ENCODE results near the gene COL6A6.
"Not testable (repeated sequence)": the region's sequence is repeated elsewhere in the genome, so short reads cannot be mapped to it uniquely, and the experiment has no call there.

Gene COL6A6

DNA sequence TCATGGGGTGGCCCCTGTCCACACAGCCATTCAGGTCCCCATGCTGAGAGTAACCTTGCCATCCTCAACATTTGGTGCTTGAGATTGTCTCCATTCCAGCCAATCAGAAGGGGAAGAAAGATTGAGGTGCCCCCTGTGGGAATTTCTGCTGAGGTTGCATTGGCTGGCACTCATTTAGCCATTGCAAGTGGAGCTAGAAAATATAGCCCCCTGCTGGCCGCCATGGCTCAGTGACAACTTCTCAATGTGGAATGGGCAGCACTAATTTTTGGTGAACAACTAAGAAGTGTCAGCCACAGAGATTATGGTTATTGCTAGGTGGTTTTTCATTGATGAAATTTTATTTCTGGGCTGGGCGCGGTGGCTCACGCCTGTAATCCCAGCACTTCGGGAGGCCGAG, 22.0 kb downstream of the COL6A6 start:
- peak; percentile 24 for DNase-seq

GRCh38 chr3:130543322-130543721, 26.3 kb downstream of the COL6A6 start:
- no peak for DNase-seq

- no peak for DNase-seq
Observed at GRCh38 chr3:130546920-130547679, 30.1 kb downstream of the COL6A6 start.

DNA sequence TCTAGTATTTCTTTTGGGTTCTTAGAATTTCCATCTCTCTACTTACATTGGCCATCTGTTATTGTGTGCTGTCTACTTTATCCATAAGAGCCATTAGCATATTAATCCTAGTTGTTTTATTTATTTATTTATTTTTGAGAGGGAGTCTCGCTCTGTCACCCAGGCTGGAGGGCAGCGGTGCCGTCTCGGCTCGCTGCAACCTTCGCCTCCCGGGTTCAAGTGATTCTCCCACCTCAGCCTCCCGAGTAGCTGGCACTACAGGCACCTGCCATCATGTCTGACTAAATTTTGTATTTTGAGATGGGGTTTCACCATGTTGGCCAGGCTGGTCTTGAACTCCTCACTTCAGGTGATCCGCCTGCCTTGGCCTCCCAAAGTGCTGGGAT, 30.7 kb downstream of the COL6A6 start:
- DNase-seq = not testable (repeated sequence)

DNA sequence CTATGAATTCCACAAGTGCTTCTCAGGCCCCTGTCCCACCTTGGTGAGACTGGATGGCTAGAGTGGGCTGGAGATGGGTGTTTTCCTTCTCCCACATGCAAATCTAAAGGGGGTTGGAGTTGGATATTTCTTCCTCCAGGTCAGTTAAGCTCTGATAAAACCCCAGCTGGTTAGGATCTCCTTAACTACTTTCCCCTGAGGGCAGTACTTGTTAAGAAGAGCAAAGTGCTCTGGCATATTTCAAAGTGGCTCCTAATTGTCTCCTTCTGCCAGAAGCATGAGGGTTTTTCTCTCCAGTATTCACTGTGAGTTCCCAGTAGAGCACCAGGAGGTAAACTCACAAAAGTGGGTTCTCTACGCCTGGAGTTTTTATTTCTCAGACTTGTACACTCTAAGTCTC, 31.4 kb downstream of the COL6A6 start:
- no peak for DNase-seq

GRCh38 chr3:130557336-130558035, 40.5 kb downstream of the COL6A6 start:
- no peak for DNase-seq

- no peak for DNase-seq
Observed at GRCh38 chr3:130558366-130558765, 41.4 kb downstream of the COL6A6 start.

DNA sequence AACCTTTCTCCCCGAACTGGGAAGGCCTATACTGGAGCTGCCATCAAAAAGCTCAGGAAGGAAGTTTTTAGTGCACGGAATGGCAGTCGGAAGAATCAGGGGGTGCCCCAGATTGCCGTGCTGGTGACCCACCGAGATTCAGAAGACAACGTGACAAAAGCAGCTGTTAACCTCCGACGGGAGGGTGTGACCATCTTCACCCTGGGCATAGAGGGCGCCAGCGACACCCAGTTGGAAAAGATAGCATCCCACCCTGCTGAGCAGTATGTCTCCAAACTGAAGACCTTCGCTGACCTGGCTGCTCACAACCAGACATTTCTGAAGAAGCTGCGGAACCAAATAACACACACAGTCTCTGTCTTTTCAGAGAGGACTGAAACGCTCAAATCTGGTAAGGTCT, 48.2 kb downstream of the COL6A6 start:
- no peak for DNase-seq
